Measurements from ENCODE around the gene CARD14.

The CARD14 gene

GRCh38 chr17:80224683-80225082 lies 54.9 kb downstream of the CARD14 start:
- DNase-seq (ENCODE audit: low spot score), result no peak
- Histone ChIP-seq H3K4me3 (no peak overlapping the region), H3K27ac (no peak overlapping the region)
- TF ChIP-seq CTCF (IDR thresholded peaks at IDR 0.05), result no peak

- no peak for TF ChIP-seq CTCF (IDR thresholded peaks at IDR 0.05)
- DNase-seq (ENCODE audit: low spot score), result no peak
- no peak overlapping the region for H3K27ac ChIP-seq
- H3K4me3 ChIP-seq, result no peak overlapping the region
Observed at GRCh38 chr17:80225230-80225629, 55.4 kb downstream of the CARD14 start.

- no peak for DNase-seq (ENCODE audit: low spot score)
- TF ChIP-seq CTCF (IDR thresholded peaks at IDR 0.05), result no peak
- Histone ChIP-seq H3K4me3 (no peak overlapping the region), H3K27ac (no peak overlapping the region)
Observed at GRCh38 chr17:80227156-80227555, 57.3 kb downstream of the CARD14 start.

GRCh38 chr17:80227666-80228065 lies 57.8 kb downstream of the CARD14 start:
- Histone ChIP-seq H3K4me3 (no peak overlapping the region), H3K27ac (no peak overlapping the region)
- TF ChIP-seq CTCF (IDR thresholded peaks at IDR 0.05), result no peak
- DNase-seq (ENCODE audit: low spot score), result no peak

- DNase-seq (ENCODE audit: low spot score), result no peak
- TF ChIP-seq CTCF (IDR thresholded peaks at IDR 0.05), result no peak
- no peak overlapping the region for H3K27ac ChIP-seq
- H3K4me3 ChIP-seq, result no peak overlapping the region
Observed at GRCh38 chr17:80228477-80228876, 58.6 kb downstream of the CARD14 start.

- no peak for DNase-seq (ENCODE audit: low spot score)
- no peak for TF ChIP-seq CTCF (IDR thresholded peaks at IDR 0.05)
- H3K27ac ChIP-seq, result no peak overlapping the region
- H3K4me3 ChIP-seq, result no peak overlapping the region
Observed at GRCh38 chr17:80229011-80229410, 59.2 kb downstream of the CARD14 start.

- Histone ChIP-seq H3K27ac (no peak overlapping the region), H3K4me3 (no peak overlapping the region)
- no peak for DNase-seq (ENCODE audit: low spot score)
- TF ChIP-seq CTCF (IDR thresholded peaks at IDR 0.05), result no peak
Observed at GRCh38 chr17:80232438-80232837, 62.6 kb downstream of the CARD14 start.
